Measurements from ENCODE around the gene VENTX.

Gene VENTX

GRCh38 chr10:133207041-133207600 is 30.5 kb upstream of the VENTX start:
- H3K27me3 ChIP-seq (ENCODE audit: insufficient read depth, low read length, poor library complexity, severe bottlenecking) = no peaks in the 10 kb centered on the region
- H3K4me2 ChIP-seq (ENCODE audit: low read depth, low read length, poor library complexity, severe bottlenecking) = no peak overlapping the region
- no peak for TF ChIP-seq CTCF (conservative IDR thresholded peaks at IDR 0.05; ENCODE audit: low read length)
- TF ChIP-seq EZH2phosphoT487 (IDR thresholded peaks at IDR 0.05; ENCODE audit: borderline replicate concordance) = no peak

GRCh38 chr10:133207627-133208026 is 30.0 kb upstream of the VENTX start:
- Histone ChIP-seq H3K36me3 (ENCODE audit: insufficient read depth, low read length) (no peaks in the 10 kb centered on the region), H3K9me2 (replicated peaks; ENCODE audit: low read depth, low read length) (no peaks in the 10 kb centered on the region), H3K4me2 (ENCODE audit: low read depth, low read length, poor library complexity, severe bottlenecking) (no peak overlapping the region), H3F3A (ENCODE audit: low read depth) (no peaks in the 10 kb centered on the region), H3K9ac (ENCODE audit: low read depth, low read length, poor library complexity, severe bottlenecking) (no peak overlapping the region), H3K79me2 (ENCODE audit: insufficient read depth, low read length) (no peaks in the 10 kb centered on the region), H4K20me1 (ENCODE audit: insufficient read depth, low read length, poor library complexity, severe bottlenecking) (no peaks in the 10 kb centered on the region), H3K4me3 (ENCODE audit: low read length, poor library complexity, severe bottlenecking) (no peak overlapping the region), H3K4me1 (ENCODE audit: insufficient read depth, low read length, poor library complexity, severe bottlenecking) (no peaks in the 10 kb centered on the region), H3K27me3 (ENCODE audit: insufficient read depth, low read length, poor library complexity, severe bottlenecking) (no peaks in the 10 kb centered on the region), H2AFZ (ENCODE audit: low read length) (no peak overlapping the region), H3K9me3 (ENCODE audit: insufficient read depth, low read depth, low read length) (peaks cover 8% of the 10 kb centered on the region; the same call in 1 of the 2 replicates)
- TF ChIP-seq EZH2phosphoT487 (IDR thresholded peaks at IDR 0.05; ENCODE audit: borderline replicate concordance) (no peak), CTCF (conservative IDR thresholded peaks at IDR 0.05; ENCODE audit: low read length) (no peak)

More at GRCh38 chr10:133207041-133207600, 30.5 kb upstream of the VENTX start:
- Histone ChIP-seq H3K9ac (ENCODE audit: low read depth, low read length, poor library complexity, severe bottlenecking) (no peak overlapping the region), H3K9me2 (replicated peaks; ENCODE audit: low read depth, low read length) (no peaks in the 10 kb centered on the region), H3K4me1 (ENCODE audit: insufficient read depth, low read length, poor library complexity, severe bottlenecking) (no peaks in the 10 kb centered on the region), H3K4me3 (ENCODE audit: low read length, poor library complexity, severe bottlenecking) (no peak overlapping the region), H3K79me2 (ENCODE audit: insufficient read depth, low read length) (no peaks in the 10 kb centered on the region), H3K9me3 (ENCODE audit: insufficient read depth, low read depth, low read length) (peaks cover 12% of the 10 kb centered on the region; the same call in 1 of the 2 replicates), H3F3A (ENCODE audit: low read depth) (no peaks in the 10 kb centered on the region), H2AFZ (ENCODE audit: low read length) (no peak overlapping the region), H3K36me3 (ENCODE audit: insufficient read depth, low read length) (no peaks in the 10 kb centered on the region), H4K20me1 (ENCODE audit: insufficient read depth, low read length, poor library complexity, severe bottlenecking) (no peaks in the 10 kb centered on the region)

DNA sequence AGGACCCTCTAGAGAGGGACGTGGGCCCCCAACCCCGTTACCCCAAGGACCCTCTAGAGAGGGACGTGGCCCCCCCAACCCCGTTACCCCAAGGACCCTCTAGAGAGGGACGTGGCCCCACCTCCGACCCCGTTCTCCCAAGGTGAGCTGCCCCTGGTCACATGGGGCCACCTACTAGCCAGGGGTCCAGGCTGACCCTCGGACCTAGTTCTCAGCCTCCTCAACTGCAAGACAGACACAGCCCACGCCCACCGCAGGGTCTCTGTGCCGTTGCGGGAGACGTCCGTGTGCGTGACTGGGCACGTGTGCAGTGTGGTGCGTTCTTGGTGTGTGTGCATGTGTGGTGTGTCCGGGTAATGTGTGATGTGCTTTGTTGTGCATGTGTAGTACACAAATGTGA is 29.2 kb upstream of the VENTX start:
- Histone ChIP-seq H3K9me3 (ENCODE audit: insufficient read depth, low read depth, low read length) (peaks cover 10% of the 10 kb centered on the region; the same call in 1 of the 2 replicates), H3F3A (ENCODE audit: low read depth) (no peaks in the 10 kb centered on the region), H3K4me2 (ENCODE audit: low read depth, low read length, poor library complexity, severe bottlenecking) (no peak overlapping the region), H3K27me3 (ENCODE audit: insufficient read depth, low read length, poor library complexity, severe bottlenecking) (no peaks in the 10 kb centered on the region), H3K79me2 (ENCODE audit: insufficient read depth, low read length) (no peaks in the 10 kb centered on the region), H3K9ac (ENCODE audit: low read depth, low read length, poor library complexity, severe bottlenecking) (no peak overlapping the region), H4K20me1 (ENCODE audit: insufficient read depth, low read length, poor library complexity, severe bottlenecking) (no peaks in the 10 kb centered on the region), H3K9me2 (replicated peaks; ENCODE audit: low read depth, low read length) (no peaks in the 10 kb centered on the region), H3K4me1 (ENCODE audit: insufficient read depth, low read length, poor library complexity, severe bottlenecking) (no peaks in the 10 kb centered on the region), H2AFZ (ENCODE audit: low read length) (no peak overlapping the region), H3K4me3 (ENCODE audit: low read length, poor library complexity, severe bottlenecking) (no peak overlapping the region), H3K36me3 (ENCODE audit: insufficient read depth, low read length) (no peaks in the 10 kb centered on the region)
- TF ChIP-seq CTCF (conservative IDR thresholded peaks at IDR 0.05; ENCODE audit: low read length) = no peak
- no peak for TF ChIP-seq EZH2phosphoT487 (IDR thresholded peaks at IDR 0.05; ENCODE audit: borderline replicate concordance)

All from Loucy (cell line).